Skin epidermis (tissue), 12 donors: ENCODE measurements around the gene DIS3L2.
"Not testable (repeated sequence)": the region's sequence is repeated elsewhere in the genome, so short reads cannot be mapped to it uniquely, and the experiment has no call there.

Source experiments
- H3K27ac ChIP-seq, 21 experiments: fragments of 200-600 bp; sonication (generic) in 11 of 21; one replicate each; pipeline ENCODE4 v1.5.0; 2020; ENCODE audit warnings: mild to moderate bottlenecking in 3 of 21, inconsistent platforms in 2 of 21, moderate library complexity in 2 of 21
- H3K4me3 ChIP-seq, 7 experiments: fragments of 200-600 bp; sonication (generic) in 2 of 7; one replicate each; pipeline ENCODE4 v1.5.0; 2020; ENCODE audit warnings: inconsistent platforms in 2 of 7, mild to moderate bottlenecking in 2 of 7, moderate library complexity in 1 of 7

The DIS3L2 gene

GRCh38 chr2:232321817-232322559, 360.5 kb downstream of the DIS3L2 start:
- Histone ChIP-seq H3K4me3 (no peak overlapping the region), H3K27ac (peak overlapping the region in 12 of 21 experiments; percentile 8 to 94 (median 51))

GRCh38 chr2:232322560-232323327, 361.2 kb downstream of the DIS3L2 start:
- peak overlapping the region in 11 of 21 experiments; percentile 1 to 94 (median 55) for H3K27ac ChIP-seq
- H3K4me3 ChIP-seq = no peak overlapping the region

- peak overlapping the region in 7 of 21 experiments; percentile 1 to 94 (median 56) for H3K27ac ChIP-seq
- H3K4me3 ChIP-seq = no peak overlapping the region
These were observed 361.8 kb downstream of the DIS3L2 start for GRCh38 chr2:232323328-232323650.

- H3K27ac ChIP-seq, H3K4me3 ChIP-seq: not testable (repeated sequence)
These were observed 362.5 kb downstream of the DIS3L2 start for GRCh38 chr2:232323967-232324366.

GRCh38 chr2:232324778-232325177, 363.3 kb downstream of the DIS3L2 start:
- H3K4me3 ChIP-seq = no peak overlapping the region
- H3K27ac ChIP-seq = peak overlapping the region in 1 of 21 experiments; percentile 20

GRCh38 chr2:232325324-232326273, 364.1 kb downstream of the DIS3L2 start:
- Histone ChIP-seq H3K4me3 (no peak overlapping the region), H3K27ac (no peak overlapping the region)

- not testable (repeated sequence) for H3K4me3 ChIP-seq, H3K27ac ChIP-seq
These were observed 365.0 kb downstream of the DIS3L2 start for GRCh38 chr2:232326274-232327104.

- Histone ChIP-seq H3K27ac (no peak overlapping the region), H3K4me3 (no peak overlapping the region)
These were observed 365.9 kb downstream of the DIS3L2 start for GRCh38 chr2:232327105-232328031.

GRCh38 chr2:232328032-232328422, 366.5 kb downstream of the DIS3L2 start:
- no peak overlapping the region for H3K27ac ChIP-seq
- no peak overlapping the region for H3K4me3 ChIP-seq

- H3K27ac ChIP-seq = no peak overlapping the region
- no peak overlapping the region for H3K4me3 ChIP-seq
These were observed 367.3 kb downstream of the DIS3L2 start for GRCh38 chr2:232328516-232329460.

- Histone ChIP-seq H3K27ac (no peak overlapping the region), H3K4me3 (no peak overlapping the region)
These were observed 368.2 kb downstream of the DIS3L2 start for GRCh38 chr2:232329716-232330067.

- Histone ChIP-seq H3K4me3 (no peak overlapping the region), H3K27ac (no peak overlapping the region)
These were observed 368.8 kb downstream of the DIS3L2 start for GRCh38 chr2:232330068-232330999.

GRCh38 chr2:232331061-232331460, 369.5 kb downstream of the DIS3L2 start:
- not testable (repeated sequence) for H3K4me3 ChIP-seq

GRCh38 chr2:232331641-232332040, 370.1 kb downstream of the DIS3L2 start:
- not testable (repeated sequence) for H3K27ac ChIP-seq, H3K4me3 ChIP-seq

More at GRCh38 chr2:232331061-232331460, 369.5 kb downstream of the DIS3L2 start:
- H3K27ac ChIP-seq = not testable (repeated sequence)

GRCh38 chr2:232332244-232332939, 370.9 kb downstream of the DIS3L2 start:
- H3K27ac ChIP-seq, H3K4me3 ChIP-seq: not testable (repeated sequence)

GRCh38 chr2:232332940-232333259, 371.4 kb downstream of the DIS3L2 start:
- no peak overlapping the region for H3K4me3 ChIP-seq

More at GRCh38 chr2:232332940-232333259, 371.4 kb downstream of the DIS3L2 start:
- H3K27ac ChIP-seq = no peak overlapping the region
